Gastrocnemius medialis (tissue), 4 donors: ENCODE measurements around the gene PRCC.

Experiments used
- CTCF ChIP-seq, 5 experiments: fragments of 450-650 bp in 3 of 5; fragments of 200-600 bp in 2 of 5; sonication (generic) in 2 of 5; IDR thresholded peaks in 4 of 5; conservative IDR thresholded peaks in 1 of 5; 1 replicate in 4 of 5; 2 replicates in 1 of 5; pipeline ENCODE4 v1.5.1; 2016 to 2019; ENCODE audit warnings: antibody characterized with exemption in 5 of 5, mild to moderate bottlenecking in 3 of 5, moderate library complexity in 3 of 5
- POLR2A ChIP-seq, 2 donors: fragments of 450-650 bp; IDR thresholded peaks; one replicate each; pipeline ENCODE4 v1.6.1; 2017; ENCODE audit warnings: antibody characterized with exemption in 2 of 2, mild to moderate bottlenecking in 2 of 2, moderate library complexity in 2 of 2

GRCh38 chr1:156746406-156746727 is 21.0 kb upstream of the PRCC start:
- TF ChIP-seq POLR2A (IDR thresholded peaks at IDR 0.05) = no peak
- no peak for TF ChIP-seq CTCF (IDR thresholded peaks at IDR 0.05 in 4 of 5, conservative IDR thresholded peaks at IDR 0.05 in 1 of 5)
